Ishikawa (cell line): ENCODE measurements around the gene TP53BP2.

ENCODE experiments used
- CEBPB ChIP-seq: IDR thresholded peaks from 2 replicates; pipeline ENCODE4 v1.6.1; 2012
- CREB1 ChIP-seq: IDR thresholded peaks from 2 replicates; pipeline ENCODE4 v1.6.1; 2012; ENCODE audit warnings: low read depth
- EGR1 ChIP-seq: IDR thresholded peaks from 2 replicates; pipeline ENCODE4 v1.6.1; 2012
- EP300 ChIP-seq: IDR thresholded peaks from 2 replicates; pipeline ENCODE4 v1.6.1; 2012; ENCODE audit warnings: borderline replicate concordance
- FOXM1 ChIP-seq: IDR thresholded peaks from 2 replicates; pipeline ENCODE4 v1.6.1; 2012; ENCODE audit warnings: low read depth, borderline replicate concordance
- NFIC ChIP-seq: IDR thresholded peaks from 2 replicates; pipeline ENCODE4 v1.6.1; 2012
- RAD21 ChIP-seq: IDR thresholded peaks from 2 replicates; pipeline ENCODE4 v1.6.1; 2012; ENCODE audit warnings: low read depth
- REST ChIP-seq: IDR thresholded peaks from 2 replicates; pipeline ENCODE4 v1.6.1; 2012; ENCODE audit warnings: low read depth, mild to moderate bottlenecking
- TAF1 ChIP-seq: IDR thresholded peaks from 2 replicates; pipeline ENCODE4 v1.6.1; 2012; ENCODE audit warnings: low read depth, mild to moderate bottlenecking
- TCF12 ChIP-seq: IDR thresholded peaks from 2 replicates; pipeline ENCODE4 v1.6.1; 2012; ENCODE audit warnings: low read depth
- TEAD4 ChIP-seq: IDR thresholded peaks from 2 replicates; pipeline ENCODE4 v1.6.1; 2012
- YY1 ChIP-seq: IDR thresholded peaks from 2 replicates; pipeline ENCODE4 v1.6.1; 2012; ENCODE audit warnings: low read depth
- ZBTB7A ChIP-seq: IDR thresholded peaks from 2 replicates; pipeline ENCODE4 v1.6.1; 2012; ENCODE audit warnings: low read depth
- TF ChIP-seq, protein P1 (sequence below): IDR thresholded peaks from 2 replicates; pipeline ENCODE4 v1.6.1; 2012

- TF ChIP-seq FOXM1 (no peak), RAD21 (no peak), YY1 (no peak), CREB1 (no peak), REST (no peak), EP300 (no peak), CEBPB (no peak), EGR1 (no peak), ZBTB7A (no peak), TAF1 (no peak), TCF12 (no peak), NFIC (no peak), TEAD4 (no peak)
- TF ChIP-seq, protein P1, sequence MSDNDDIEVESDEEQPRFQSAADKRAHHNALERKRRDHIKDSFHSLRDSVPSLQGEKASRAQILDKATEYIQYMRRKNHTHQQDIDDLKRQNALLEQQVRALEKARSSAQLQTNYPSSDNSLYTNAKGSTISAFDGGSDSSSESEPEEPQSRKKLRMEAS, result no peak
Observed at GRCh38 chr1:223870617-223871574, 25.1 kb upstream of the TP53BP2 start.
